ENCODE results near the gene ZNF487. TPM values are rescaled to one million over a fixed set of nuclear protein-coding genes. Genes with fewer than 3 reads are reported as not detected.
A peak's percentile ranks its signal among the peaks of the same experiment; 100 is the strongest.
"Not testable (repeated sequence)": the region's sequence is repeated elsewhere in the genome, so short reads cannot be mapped to it uniquely, and the experiment has no call there.

ZNF487 gene
- 6.0 and 6.7 TPM in 2 replicates for total RNA-seq (2014; rRNA removed)
- polyA plus RNA-seq (2012), result 1.7 TPM

DNA sequence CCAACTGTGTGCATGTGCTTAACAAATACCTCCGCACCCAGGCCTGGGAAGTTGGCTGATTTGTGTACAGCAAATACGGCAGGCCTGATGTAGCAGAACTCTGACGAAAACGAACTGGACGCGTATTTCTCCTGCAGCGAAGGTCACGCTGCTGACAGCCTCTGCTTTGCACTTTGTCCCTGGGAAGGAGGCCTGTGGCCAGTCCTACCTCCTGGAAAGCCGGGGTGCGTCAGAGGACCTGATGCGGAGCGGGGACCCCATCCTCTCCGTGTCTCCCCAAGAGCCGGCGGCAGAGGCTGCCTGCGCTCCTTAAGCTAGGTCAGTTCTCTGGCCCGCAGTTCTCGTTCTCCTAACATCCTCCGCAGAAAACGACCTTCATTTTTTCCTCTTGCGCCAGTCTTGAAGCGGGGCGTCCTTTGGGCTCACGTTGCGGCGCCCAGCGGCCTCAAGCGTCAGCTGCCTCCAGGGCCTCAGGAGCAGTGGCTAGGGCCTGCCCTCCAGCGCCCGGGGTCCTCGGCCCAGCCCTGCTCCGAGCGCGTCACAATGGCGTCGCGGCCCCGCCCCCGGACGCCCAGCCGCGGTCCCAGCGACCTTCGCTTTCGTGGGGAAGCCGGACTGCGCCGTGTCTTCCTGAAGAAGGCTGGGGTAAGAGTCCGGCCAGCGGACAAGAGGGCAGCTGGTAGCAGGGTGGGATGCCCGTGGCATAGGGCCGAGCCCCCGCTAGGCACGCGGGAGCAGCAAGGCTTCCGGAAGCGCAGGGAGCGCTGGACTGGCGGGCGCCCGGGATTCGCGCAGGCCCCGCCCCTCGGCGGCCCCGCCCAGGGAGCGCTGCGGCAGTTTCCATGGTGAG, at the start of gene ZNF487:
ZNF487 (plus strand) TSS at position 821 of the 850 bp plus-strand sequence. CDS start 38,703 bp downstream, outside the sequence.
- peak; percentile 84 for DNase-seq (ENCODE audit: low read depth)

DNA sequence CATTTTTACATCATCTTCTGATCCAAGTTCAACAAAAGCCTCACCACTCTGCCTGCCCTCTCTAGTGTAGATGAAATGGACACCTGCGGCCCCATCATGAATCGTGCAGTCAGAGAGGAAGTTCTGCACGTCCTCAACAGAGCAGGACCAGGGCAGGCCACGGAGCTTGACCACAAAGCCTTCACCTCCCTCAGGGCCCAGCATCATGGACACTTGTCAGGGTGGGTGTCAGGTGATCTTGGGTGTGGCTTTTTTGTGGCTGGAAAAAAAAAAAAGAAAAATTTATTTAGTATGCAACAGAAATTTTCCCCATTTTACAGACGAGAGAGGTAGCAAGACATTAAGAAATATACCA, 49.3 kb upstream of the ZNF487 start:
- DNase-seq (ENCODE audit: low read depth), result no peak

DNA sequence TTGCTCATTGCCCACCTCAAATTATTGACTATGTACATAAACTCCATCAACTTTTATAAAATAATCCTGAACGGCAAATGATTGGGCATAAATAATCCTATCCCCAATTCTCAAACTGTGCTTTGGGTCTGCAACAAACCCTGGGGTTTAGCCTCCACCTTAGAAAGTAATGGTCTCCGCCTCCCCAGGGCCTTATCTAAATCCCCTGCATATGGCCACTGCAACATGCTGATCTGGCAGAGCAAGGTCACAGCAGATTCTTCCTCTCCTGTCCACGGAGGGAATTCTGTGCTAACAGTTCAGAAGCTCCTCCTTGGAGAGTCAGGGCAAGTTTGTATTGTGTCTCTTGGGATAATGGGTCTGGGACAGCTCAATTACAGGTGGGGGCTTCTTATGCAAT, 47.0 kb upstream of the ZNF487 start:
- DNase-seq (ENCODE audit: low read depth), result no peak

DNA sequence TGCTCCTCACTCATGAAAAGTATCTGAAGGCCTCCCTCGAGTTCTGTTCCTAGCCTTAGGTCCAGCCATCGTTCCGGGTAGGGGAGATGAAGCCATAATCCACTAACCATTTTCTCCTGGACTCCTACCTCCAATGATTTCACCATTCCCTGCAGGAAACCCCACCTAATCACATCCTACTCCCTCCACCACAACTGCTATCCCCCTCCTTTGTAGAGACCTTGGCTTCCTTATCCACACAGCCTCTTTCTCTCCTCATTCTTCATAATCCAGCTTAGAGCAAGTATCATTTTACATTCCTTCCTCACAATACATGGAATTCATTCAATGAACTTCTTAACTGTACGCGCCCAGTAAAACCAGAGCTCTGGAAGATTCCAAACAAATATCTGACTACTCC, 46.6 kb upstream of the ZNF487 start:
- no peak for DNase-seq (ENCODE audit: low read depth)

- peak; percentile 60 for DNase-seq (ENCODE audit: low read depth)
Measured at GRCh38 chr10:43390759-43391158, 46.2 kb upstream of the ZNF487 start.

DNA sequence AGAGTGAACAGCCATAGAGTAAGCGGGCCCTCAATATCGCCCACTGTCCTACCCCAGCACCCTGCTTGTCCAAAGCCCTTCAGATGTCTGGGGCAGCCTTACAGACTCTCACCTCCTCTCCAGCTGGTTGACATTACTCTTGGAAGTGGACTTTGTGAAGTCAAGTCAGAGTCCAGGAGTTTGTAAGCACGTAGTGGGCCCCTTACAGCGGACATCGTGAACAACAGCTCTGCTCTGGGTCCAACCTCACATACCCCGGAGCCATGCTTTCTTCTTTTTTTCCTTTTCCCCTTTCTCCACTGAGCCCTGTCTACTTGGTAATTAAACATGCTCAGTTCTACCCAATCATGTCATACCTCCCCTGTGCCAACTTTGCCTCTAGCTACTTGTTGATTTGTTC, 45.4 kb upstream of the ZNF487 start:
- DNase-seq (ENCODE audit: low read depth), result no peak

- no peak for DNase-seq (ENCODE audit: low read depth)
Measured at GRCh38 chr10:43392748-43393147, 44.2 kb upstream of the ZNF487 start.

GRCh38 chr10:43393186-43393585, 43.7 kb upstream of the ZNF487 start:
- DNase-seq (ENCODE audit: low read depth), result not testable (repeated sequence)

GRCh38 chr10:43393606-43394360, 43.1 kb upstream of the ZNF487 start:
- DNase-seq (ENCODE audit: low read depth), result no peak

DNA sequence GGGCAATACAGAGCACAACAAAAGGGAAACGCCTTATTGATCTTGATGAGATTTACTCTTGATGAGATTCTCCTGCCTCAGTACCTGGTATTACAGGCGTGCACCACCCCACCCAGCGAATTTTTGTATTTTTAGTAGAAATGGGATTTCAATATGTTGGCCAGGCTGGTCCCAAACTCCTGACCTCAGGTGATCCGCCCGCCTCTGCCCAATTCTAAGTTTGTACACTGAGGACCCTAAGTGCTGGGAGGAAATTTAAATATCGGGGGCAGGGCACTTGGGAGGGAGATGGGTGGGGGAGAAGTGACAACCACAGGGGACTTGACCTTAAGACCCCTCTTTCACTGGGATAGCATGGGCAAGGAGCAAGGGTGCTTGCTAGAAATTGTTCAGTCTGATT, 42.0 kb upstream of the ZNF487 start:
- no peak for DNase-seq (ENCODE audit: low read depth)

GRCh38 chr10:43395571-43396060, 41.3 kb upstream of the ZNF487 start:
- DNase-seq (ENCODE audit: low read depth), result peak; percentile 17

DNA sequence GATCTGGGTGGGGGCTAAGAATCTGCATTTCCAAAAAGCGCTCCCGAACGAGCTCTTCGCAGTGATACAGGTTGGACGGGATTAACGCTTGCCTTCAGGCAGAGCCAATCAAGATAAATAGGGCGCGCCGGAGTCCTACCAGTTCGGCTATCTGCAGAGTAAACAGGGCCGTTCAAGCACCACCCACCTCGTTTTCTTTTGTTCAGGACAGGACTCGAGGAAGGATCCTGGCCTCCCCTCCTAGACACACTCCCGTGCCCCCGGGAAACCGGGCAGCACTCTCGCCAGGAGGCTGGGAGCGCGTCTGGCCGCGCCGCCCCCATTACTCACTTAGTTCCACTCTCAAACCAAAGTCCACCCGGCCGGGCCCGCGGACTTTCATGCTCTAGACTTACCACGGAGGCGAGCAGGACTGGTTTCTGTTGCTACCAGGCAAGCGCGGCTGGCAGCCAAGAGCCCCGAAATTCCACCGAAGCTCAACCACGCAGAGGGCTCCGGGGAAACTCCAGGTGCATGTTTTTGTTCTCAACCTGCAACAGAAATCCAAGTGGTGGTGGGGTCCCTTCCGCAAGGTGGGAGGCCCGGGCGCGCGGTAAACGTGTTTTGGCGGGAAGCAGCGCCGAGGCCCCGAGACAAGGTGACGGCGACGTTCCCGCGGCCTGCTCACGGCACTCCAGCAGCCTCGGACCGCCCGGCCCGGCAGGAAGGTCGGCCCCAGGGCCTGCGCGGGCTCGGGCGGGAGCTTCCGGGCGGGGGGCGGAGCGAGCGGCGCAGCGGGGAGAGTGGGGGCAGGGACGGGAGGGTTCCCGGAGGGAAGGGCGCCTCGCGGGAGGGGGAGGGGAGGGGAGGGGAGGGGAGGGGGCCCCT, 40.6 kb upstream of the ZNF487 start:
- peak; percentile 63 for DNase-seq (ENCODE audit: low read depth)

GRCh38 chr10:43396928-43397624, 39.8 kb upstream of the ZNF487 start:
- DNase-seq (ENCODE audit: low read depth), result peak; percentile 84

DNA sequence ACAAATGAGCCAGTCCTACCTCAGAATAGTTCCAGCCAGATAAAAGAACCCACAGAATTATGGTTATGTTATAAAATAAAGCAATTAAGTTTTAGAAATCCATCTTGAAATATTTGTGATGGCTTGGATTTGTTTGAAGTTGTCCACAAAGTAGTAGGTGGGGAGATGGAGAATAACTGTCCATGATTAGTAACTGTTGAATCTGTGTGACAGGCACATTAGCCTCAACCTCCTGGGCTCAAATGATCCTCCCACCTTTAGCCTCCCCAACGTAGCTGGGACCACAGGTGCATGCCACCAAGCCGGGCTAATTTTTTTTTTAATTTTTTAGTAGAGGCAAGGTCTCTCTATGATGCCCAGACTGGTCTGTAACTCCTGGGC, 38.0 kb upstream of the ZNF487 start:
- DNase-seq (ENCODE audit: low read depth), result no peak

- no peak for DNase-seq (ENCODE audit: low read depth)
Measured at GRCh38 chr10:43399320-43400310, 37.3 kb upstream of the ZNF487 start.

DNA sequence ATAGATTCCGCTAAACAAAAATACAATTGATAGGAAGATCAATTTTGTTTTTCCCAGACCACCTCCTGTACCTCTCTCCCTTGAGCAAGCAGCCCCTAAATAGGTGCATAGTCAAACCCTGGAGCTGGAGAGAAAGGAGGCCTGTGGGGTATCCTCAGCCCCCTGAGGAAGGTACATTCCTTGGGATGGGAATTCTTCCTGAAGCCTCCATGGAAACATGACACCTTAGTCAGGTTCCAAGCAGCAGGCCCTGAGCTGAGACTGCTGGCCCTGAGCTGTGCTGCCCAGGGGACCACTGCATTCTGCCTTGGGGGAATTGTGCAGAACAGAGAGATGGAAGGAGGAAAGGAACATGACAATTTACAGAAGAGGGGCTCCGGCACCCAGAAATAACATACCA, 35.3 kb upstream of the ZNF487 start:
- no peak for DNase-seq (ENCODE audit: low read depth)

DNA sequence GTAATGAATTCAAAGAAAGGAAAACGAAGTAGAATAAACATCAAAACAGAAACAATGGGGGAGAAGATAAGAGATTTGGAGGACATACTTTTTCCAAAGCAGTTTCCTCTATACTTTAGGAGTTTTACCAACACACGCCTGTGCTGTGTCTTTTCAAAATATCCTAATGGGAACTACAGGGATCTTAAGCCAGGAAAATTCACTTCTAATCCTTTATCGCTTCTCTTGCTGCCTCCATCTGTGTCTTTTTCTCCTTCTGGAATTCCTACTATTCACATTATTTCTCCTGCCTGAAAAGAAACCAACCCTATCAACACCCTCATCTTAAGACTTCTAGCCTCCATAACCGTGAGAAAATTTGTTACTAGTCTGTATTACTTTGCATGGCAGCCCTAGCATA, 34.7 kb upstream of the ZNF487 start:
- DNase-seq (ENCODE audit: low read depth), result no peak

DNA sequence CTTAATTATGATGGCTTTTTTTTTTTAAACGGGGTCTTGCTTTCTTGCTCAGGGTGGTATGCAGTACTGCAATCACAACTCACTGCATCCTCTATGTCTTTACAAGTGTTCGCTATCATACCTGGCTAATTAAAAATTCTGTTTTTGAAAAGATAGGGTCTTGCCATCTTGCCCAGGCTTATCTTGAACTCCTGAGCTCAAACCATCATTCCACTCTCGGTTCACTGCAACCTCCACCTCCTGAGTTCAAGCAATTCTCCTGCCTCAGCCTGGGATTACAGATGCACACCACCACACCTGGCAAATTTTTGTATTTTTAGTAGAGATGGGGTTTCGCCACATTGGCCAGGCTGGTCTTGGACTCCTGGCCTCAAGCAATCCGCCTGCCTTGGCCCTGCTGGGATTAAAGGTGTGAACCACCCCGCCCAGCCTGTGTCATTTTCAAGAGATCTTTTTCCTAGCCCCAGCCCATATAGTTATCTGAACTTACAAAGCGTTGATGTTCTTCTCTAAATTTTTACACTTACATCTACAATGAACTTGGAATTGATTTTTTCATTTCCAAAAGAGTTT, 33.9 kb upstream of the ZNF487 start:
- no peak for DNase-seq (ENCODE audit: low read depth)

- DNase-seq (ENCODE audit: low read depth), result no peak
Measured at GRCh38 chr10:43403911-43404703, 32.8 kb upstream of the ZNF487 start.

Data from LHCN-M2 (cell line).